Sigmoid colon (tissue), 3 donors: ENCODE data around the gene KMT5C.

ENCODE experiments used
- POLR2A ChIP-seq, 2 donors: fragments of 450-650 bp; IDR thresholded peaks; one replicate each; pipeline ENCODE4 v1.6.1; 2016; ENCODE audit warnings: antibody characterized with exemption in 2 of 2, mild to moderate bottlenecking in 2 of 2, moderate library complexity in 2 of 2
- TF ChIP-seq, protein P1 (sequence below), 4 experiments: fragments of 450-650 bp in 3 of 4; fragments of 200-600 bp in 1 of 4; IDR thresholded peaks; one replicate each; pipeline ENCODE4 v1.5.1; 2016 to 2019; ENCODE audit warnings: antibody characterized with exemption in 4 of 4, mild to moderate bottlenecking in 3 of 4, moderate library complexity in 2 of 4

DNA sequence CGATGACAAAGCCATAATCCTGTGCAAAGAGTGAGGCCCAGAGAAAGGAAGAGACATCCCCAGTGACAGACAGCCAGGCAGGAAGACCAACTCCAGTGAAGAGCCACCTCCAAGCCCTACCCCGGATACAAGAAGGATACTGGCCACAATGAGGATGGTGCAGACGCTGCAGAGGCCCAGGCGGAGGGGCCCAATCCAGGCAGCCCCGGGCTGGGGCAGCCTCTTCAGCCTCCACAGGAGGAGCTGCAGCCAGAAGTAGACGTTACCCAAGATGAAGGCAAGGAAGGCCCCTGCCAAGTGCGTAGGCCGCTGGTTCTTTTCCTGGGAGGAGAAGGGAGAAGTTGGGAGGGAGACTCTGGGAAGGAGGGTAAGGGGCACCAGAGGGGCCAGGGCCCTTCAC, 23.0 kb upstream of the KMT5C start:
- TF ChIP-seq, protein P1, sequence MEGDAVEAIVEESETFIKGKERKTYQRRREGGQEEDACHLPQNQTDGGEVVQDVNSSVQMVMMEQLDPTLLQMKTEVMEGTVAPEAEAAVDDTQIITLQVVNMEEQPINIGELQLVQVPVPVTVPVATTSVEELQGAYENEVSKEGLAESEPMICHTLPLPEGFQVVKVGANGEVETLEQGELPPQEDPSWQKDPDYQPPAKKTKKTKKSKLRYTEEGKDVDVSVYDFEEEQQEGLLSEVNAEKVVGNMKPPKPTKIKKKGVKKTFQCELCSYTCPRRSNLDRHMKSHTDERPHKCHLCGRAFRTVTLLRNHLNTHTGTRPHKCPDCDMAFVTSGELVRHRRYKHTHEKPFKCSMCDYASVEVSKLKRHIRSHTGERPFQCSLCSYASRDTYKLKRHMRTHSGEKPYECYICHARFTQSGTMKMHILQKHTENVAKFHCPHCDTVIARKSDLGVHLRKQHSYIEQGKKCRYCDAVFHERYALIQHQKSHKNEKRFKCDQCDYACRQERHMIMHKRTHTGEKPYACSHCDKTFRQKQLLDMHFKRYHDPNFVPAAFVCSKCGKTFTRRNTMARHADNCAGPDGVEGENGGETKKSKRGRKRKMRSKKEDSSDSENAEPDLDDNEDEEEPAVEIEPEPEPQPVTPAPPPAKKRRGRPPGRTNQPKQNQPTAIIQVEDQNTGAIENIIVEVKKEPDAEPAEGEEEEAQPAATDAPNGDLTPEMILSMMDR (IDR thresholded peaks at IDR 0.05): no peak
- no peak for TF ChIP-seq POLR2A (IDR thresholded peaks at IDR 0.05)
